T-cell (primary cell): ENCODE results near the gene ACSS2. TPM values are rescaled to one million over a fixed set of nuclear protein-coding genes. Genes with fewer than 3 reads are reported as not detected.

Experiments used
- ATAC-seq, 4 experiments: fragments of 200-7000 bp in 3 of 4; fragments of 150-1000 bp in 1 of 4; cut with Tn5 transposase; replicated peaks in 1 of 4; 1 replicate in 3 of 4; 2 replicates in 1 of 4; pipeline ENCODE4 v1.10.0; 2021; ENCODE audit warnings: moderate library complexity in 3 of 4, mild to moderate bottlenecking in 2 of 4, moderate number of reproducible peaks in 1 of 4
- CTCF ChIA-PET, 2 donors: fragments of 300-600 bp; sonication (Branson Sonifier 250); formaldehyde crosslinking; loops; one replicate each; lab custom pipeline; 2022; ENCODE audit warnings: antibody characterized with exemption in 2 of 2; lab: Charles Lee
- POLR2A ChIA-PET, 2 donors: fragments of 300-600 bp; sonication (Branson Sonifier 250); formaldehyde crosslinking; loops; one replicate each; lab custom pipeline; 2022; ENCODE audit warnings: antibody characterized with exemption in 2 of 2; lab: Charles Lee
- DNase-seq, 35 experiments: peaks; one replicate each; pipeline versions ENCODE4 v3.0.0 to v3.0.0-alpha.2; 2013 to 2023
- H3K27ac ChIP-seq: one replicate; pipeline ENCODE4 v1.5.1; 2013; ENCODE audit warnings: low read length
- H3K27me3 ChIP-seq, 2 experiments: replicated peaks in 1 of 2; 1 replicate in 1 of 2; 2 replicates in 1 of 2; pipeline versions ENCODE4 v1.6.1 to v1.7.0; 2013; ENCODE audit warnings: low read length in 1 of 2, mixed read lengths in 1 of 2; ENCODE audit not compliant: control insufficient read depth in 2 of 2, insufficient read depth in 2 of 2; ENCODE audit errors: extremely low read depth in 1 of 2
- H3K36me3 ChIP-seq, 2 donors: 1 replicate in 1 of 2; 2 replicates in 1 of 2; pipeline versions ENCODE4 v1.6.1 to v1.7.0; 2013; ENCODE audit warnings: low read length in 1 of 2; ENCODE audit not compliant: control insufficient read depth in 2 of 2, insufficient read depth in 1 of 2; ENCODE audit errors: extremely low read depth in 1 of 2
- H3K4me1 ChIP-seq, 2 experiments: 1 replicate in 1 of 2; 2 replicates in 1 of 2; pipeline versions ENCODE4 v1.6.1 to v1.7.0; 2013; ENCODE audit warnings: low read length in 2 of 2, mixed read lengths in 1 of 2; ENCODE audit not compliant: insufficient read depth in 2 of 2, control insufficient read depth in 1 of 2; ENCODE audit errors: extremely low read depth in 1 of 2
- H3K4me3 ChIP-seq, 2 donors: 1 replicate in 1 of 2; 2 replicates in 1 of 2; pipeline versions ENCODE4 v1.5.1 to v1.7.0; 2013; ENCODE audit warnings: mild to moderate bottlenecking in 2 of 2, low read length in 1 of 2, moderate library complexity in 1 of 2; ENCODE audit not compliant: control insufficient read depth in 1 of 2; ENCODE audit errors: extremely low read depth in 1 of 2
- H3K9me3 ChIP-seq: 2 replicates; pipeline ENCODE4 v1.7.0; 2013
- H3K27ac Mint-ChIP-seq, 2 donors: one replicate each; pipeline ENCODE4 v1.8.0; 2020 to 2021; ENCODE audit warnings: mild to moderate bottlenecking in 2 of 2, mixed read lengths in 2 of 2
- H3K27me3 Mint-ChIP-seq, 2 donors: one replicate each; pipeline ENCODE4 v1.8.0; 2021 to 2022; ENCODE audit warnings: mixed read lengths in 2 of 2
- H3K36me3 Mint-ChIP-seq: one replicate; pipeline ENCODE4 v1.8.0; 2021; ENCODE audit warnings: mixed read lengths
- H3K4me1 Mint-ChIP-seq, 3 donors: one replicate each; pipeline ENCODE4 v1.8.0; 2020 to 2022; ENCODE audit warnings: mixed read lengths in 3 of 3, mild to moderate bottlenecking in 1 of 3
- H3K4me3 Mint-ChIP-seq, 3 donors: one replicate each; pipeline ENCODE4 v1.8.0; 2020 to 2022; ENCODE audit warnings: mild to moderate bottlenecking in 3 of 3, mixed read lengths in 3 of 3, moderate library complexity in 3 of 3
- H3K9me3 Mint-ChIP-seq, 3 donors: one replicate each; pipeline ENCODE4 v1.8.0; 2020 to 2022; ENCODE audit warnings: mixed read lengths in 3 of 3
- WGBS: methylation state at CpG from one replicate; pipeline ENCODE4 v1.1.5; 2013; ENCODE audit warnings: missing lambda C conversion rate; ENCODE audit not compliant: insufficient coverage; 5-methylcytosine and 5-hydroxymethylcytosine counted together
- total RNA-seq, 35 experiments: library from RNA in 6 of 35; stranded (reverse) in 6 of 35; fragments of 120-200 nt in 1 of 35; gene quantifications; one replicate each; pipeline versions ENCODE4 v1.2.1 to v1.2.4 and lab custom pipeline; 2013 to 2026

ACSS2 gene
- total RNA-seq, 5 donors from 2014 or later (not counting 1 experiment from before 2014, with no cell fraction given), result 24.7 to 34.7 (median 27.7) TPM

DNA sequence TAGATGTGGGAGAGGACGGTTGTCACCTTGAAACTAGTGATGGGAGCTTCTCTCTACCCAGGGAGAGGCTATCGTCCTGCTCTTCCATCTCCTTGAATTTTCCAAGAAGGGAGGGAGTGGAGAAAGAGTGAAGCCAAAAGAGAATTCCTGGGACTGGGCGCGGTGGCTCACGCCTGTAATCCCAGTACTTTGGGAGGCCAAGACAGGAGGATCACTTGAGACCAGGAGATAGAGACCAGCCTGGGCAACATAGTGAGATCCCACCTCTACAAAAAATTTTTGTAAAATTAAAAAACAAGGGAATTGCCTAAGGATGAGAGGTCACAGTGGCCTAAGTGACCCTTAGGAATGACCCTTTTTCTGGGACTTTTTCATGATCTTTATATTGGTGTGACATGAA is 88.1 kb downstream of the ACSS2 start:
- no peak overlapping the region for H3K4me3 Mint-ChIP-seq
- no peak for ATAC-seq
- ChIA-PET POLR2A (no interaction called here), CTCF (no interaction called here)
- Histone ChIP-seq H3K27me3 (peaks cover 0 to 4% of the 10 kb centered on the region in 2 experiments), H3K9me3 (no peaks in the 10 kb centered on the region), H3K27ac (no peak overlapping the region), H3K4me1 (no peaks in the 10 kb centered on the region), H3K4me3 (no peak overlapping the region), H3K36me3 (no peaks in the 10 kb centered on the region)
- no peaks in the 10 kb centered on the region for H3K27me3 Mint-ChIP-seq
- no peak overlapping the region for H3K27ac Mint-ChIP-seq
- peaks cover 0 to 3% (median 0%) of the 10 kb centered on the region in 3 donors for H3K4me1 Mint-ChIP-seq
- 100% methylated on average over 3 of the region's 5 CpGs for WGBS
- no peaks in the 10 kb centered on the region for H3K36me3 Mint-ChIP-seq
- DNase-seq, result no peak
- H3K9me3 Mint-ChIP-seq, result no peaks in the 10 kb centered on the region

DNA sequence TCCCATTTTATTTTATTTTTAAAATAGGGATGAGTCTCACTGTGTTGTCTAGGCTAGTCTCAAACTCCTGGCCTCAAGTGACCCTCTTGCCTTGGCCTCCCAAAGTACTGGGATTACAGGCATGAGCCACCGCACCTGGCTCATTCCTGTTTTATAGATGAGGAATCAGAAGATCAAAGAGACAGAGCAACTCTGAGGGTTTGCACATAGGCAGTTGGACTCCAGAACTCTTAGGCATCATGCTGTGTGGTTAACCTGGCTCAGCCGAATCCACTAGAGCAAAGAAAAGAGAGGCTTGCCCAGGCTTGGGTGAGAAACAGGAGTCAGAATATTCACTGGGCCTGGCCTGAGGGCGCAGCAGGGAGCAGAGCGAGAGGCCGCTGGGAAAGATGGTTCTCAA is 88.6 kb downstream of the ACSS2 start:
- POLR2A ChIA-PET, result no interaction called here
- Mint-ChIP-seq H3K4me3 (no peak overlapping the region), H3K9me3 (no peaks in the 10 kb centered on the region), H3K4me1 (peaks cover 0 to 3% (median 0%) of the 10 kb centered on the region in 3 donors), H3K36me3 (no peaks in the 10 kb centered on the region), H3K27me3 (no peaks in the 10 kb centered on the region), H3K27ac (no peak overlapping the region)
- Histone ChIP-seq H3K4me3 (no peak overlapping the region), H3K4me1 (no peaks in the 10 kb centered on the region), H3K36me3 (no peaks in the 10 kb centered on the region), H3K27ac (no peak overlapping the region), H3K9me3 (no peaks in the 10 kb centered on the region), H3K27me3 (peaks cover 0 to 4% of the 10 kb centered on the region in 2 experiments)
- DNase-seq (no peak), ATAC-seq (no peak)
- 94% methylated on average over 2 of the region's 5 CpGs for WGBS
- CTCF ChIA-PET, result no interaction called here

DNA sequence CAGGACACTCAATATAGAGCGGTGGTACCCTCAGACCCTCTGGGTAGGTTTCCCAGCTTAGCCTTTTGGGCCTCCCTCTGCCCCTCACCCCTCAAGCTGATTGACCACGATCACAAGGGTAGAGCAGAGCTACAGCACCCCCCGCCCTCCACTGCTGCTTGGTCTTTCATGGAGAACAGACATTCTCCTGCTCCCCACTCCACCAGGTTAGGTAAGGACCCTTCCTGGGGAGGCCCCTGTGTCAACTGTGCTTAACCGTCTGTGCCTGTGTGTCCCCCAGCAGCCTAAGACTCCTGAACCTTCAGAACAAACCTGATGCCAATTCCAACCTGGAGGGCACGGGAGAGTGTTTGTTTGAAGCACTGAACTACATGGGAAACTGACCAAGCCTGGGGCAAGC is 91.0 kb downstream of the ACSS2 start:
- H3K4me1 ChIP-seq, result no peaks in the 10 kb centered on the region
- Mint-ChIP-seq H3K4me1 (no peaks in the 10 kb centered on the region), H3K4me3 (no peak overlapping the region), H3K9me3 (no peaks in the 10 kb centered on the region), H3K36me3 (no peaks in the 10 kb centered on the region), H3K27ac (no peak overlapping the region), H3K27me3 (no peaks in the 10 kb centered on the region)
- no peak for DNase-seq
- H3K36me3 ChIP-seq, result no peaks in the 10 kb centered on the region
- no peak overlapping the region for H3K4me3 ChIP-seq
- H3K27me3 ChIP-seq, result peaks cover 0 to 4% of the 10 kb centered on the region in 2 experiments
- CTCF ChIA-PET, result no interaction called here
- no peak overlapping the region for H3K27ac ChIP-seq
- H3K9me3 ChIP-seq, result no peaks in the 10 kb centered on the region
- POLR2A ChIA-PET, result no interaction called here
- WGBS, result 91% methylated on average over 4 of the region's 5 CpGs
- ATAC-seq, result no peak

DNA sequence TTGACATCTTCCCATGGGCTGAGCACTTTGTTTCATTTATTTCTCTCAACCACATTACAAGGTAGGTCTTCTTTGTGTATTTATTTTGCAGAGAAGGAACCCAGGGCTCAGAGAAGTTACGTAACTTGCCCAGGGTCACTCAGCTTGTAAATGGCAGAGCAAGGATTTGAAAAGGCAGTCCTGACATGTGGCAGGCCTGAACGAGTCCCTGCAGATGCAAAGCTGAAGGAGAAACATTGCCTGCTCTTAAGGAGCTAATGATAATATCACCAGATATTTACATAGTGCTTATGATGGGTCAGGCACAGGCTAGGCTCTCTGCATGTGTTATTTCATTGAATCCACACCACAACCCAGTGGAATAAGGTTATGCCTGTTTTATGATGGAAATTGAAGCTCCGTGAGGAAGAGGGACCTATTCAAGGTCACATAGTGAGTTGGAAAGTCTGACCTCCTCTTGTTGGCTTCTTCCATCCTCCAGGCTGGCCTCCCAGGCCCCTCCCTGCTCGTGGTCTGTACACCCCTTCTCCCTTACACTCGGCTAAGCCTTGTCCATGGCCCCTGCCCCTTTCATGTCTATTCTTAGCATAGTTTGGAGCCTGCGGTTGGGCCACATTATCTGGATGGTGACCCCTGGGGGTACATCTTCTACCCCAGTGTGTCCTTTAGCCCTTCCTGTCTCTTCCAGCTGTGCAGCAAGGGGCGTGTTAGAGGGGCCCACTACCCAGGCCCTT is 91.8 kb downstream of the ACSS2 start:
- Histone ChIP-seq H3K27me3 (peaks cover 0 to 4% of the 10 kb centered on the region in 2 experiments), H3K9me3 (no peaks in the 10 kb centered on the region), H3K4me1 (no peaks in the 10 kb centered on the region), H3K4me3 (no peak overlapping the region), H3K27ac (no peak overlapping the region), H3K36me3 (no peaks in the 10 kb centered on the region)
- ChIA-PET POLR2A (no interaction called here), CTCF (no interaction called here)
- Mint-ChIP-seq H3K4me3 (no peak overlapping the region), H3K27me3 (no peaks in the 10 kb centered on the region), H3K36me3 (no peaks in the 10 kb centered on the region), H3K27ac (no peak overlapping the region), H3K9me3 (no peaks in the 10 kb centered on the region), H3K4me1 (no peaks in the 10 kb centered on the region)
- 80% methylated on average over 3 of the region's 7 CpGs for WGBS
- ATAC-seq (no peak), DNase-seq (no peak)

GRCh38 chr20:34970193-34970840 is 93.9 kb downstream of the ACSS2 start:
- CTCF ChIA-PET, result interaction anchor here in 1 of 2 donors (0.5 kb wide), 1 partner anchor 663 kb away, joined by 5 read pairs; no protein-coding TSS in a partner anchor
- Mint-ChIP-seq H3K4me1 (no peaks in the 10 kb centered on the region), H3K27me3 (no peaks in the 10 kb centered on the region), H3K9me3 (no peaks in the 10 kb centered on the region), H3K4me3 (no peak overlapping the region), H3K27ac (no peak overlapping the region), H3K36me3 (no peaks in the 10 kb centered on the region)
- Histone ChIP-seq H3K27ac (no peak overlapping the region), H3K36me3 (no peaks in the 10 kb centered on the region), H3K27me3 (peaks cover 0 to 4% of the 10 kb centered on the region in 2 experiments), H3K4me3 (no peak overlapping the region), H3K9me3 (no peaks in the 10 kb centered on the region), H3K4me1 (no peaks in the 10 kb centered on the region)
- DNase-seq (no peak), ATAC-seq (no peak)
- POLR2A ChIA-PET, result no interaction called here
- WGBS, result 85% methylated on average over 4 of the region's 7 CpGs

DNA sequence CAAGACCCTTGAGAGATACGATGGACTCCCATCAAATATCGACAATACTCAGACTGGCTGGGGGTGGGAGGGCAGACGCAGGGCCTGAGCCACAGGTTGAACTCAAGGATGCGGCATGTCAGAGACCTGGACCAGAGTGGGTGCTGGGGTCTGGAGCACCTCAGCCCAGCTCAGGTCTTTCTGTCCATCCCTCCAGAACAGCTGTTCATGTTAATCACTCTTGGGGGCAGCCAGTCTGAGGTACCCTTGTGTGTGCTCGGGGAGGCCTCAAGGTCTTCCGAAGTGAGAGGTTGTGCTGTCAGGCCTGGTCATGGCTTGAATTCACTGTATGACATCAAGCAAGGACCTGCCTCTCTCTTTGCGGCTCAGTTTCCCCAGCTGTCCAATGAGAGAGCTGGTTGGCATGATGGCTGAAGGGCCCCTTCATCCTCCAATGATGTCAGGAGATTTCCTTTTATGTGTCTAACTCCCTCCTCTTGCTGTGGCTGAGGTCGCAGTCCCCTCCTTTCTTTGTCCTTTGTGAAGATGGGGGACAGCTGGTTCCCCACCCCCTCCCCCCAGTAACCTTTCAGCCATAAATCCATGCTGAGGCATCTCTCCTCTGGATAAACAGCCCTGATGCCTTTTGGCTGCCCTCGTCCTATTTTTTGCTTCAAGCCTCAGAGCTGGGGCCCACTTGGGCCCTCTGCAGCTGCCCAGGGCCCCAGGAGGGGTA is 94.6 kb downstream of the ACSS2 start:
- H3K27ac ChIP-seq, result no peak overlapping the region
- no peaks in the 10 kb centered on the region for H3K36me3 Mint-ChIP-seq
- WGBS, result 87% methylated on average over 7 of the region's 9 CpGs
- CTCF ChIA-PET, result interaction anchor here in 1 of 2 donors (0.5 kb wide), 1 partner anchor 664 kb away, joined by 5 read pairs; no protein-coding TSS in a partner anchor
- H3K4me3 ChIP-seq, result no peak overlapping the region
- H3K4me1 ChIP-seq, result no peaks in the 10 kb centered on the region
- H3K36me3 ChIP-seq, result no peaks in the 10 kb centered on the region
- no peak overlapping the region for H3K4me3 Mint-ChIP-seq
- no peaks in the 10 kb centered on the region for H3K4me1 Mint-ChIP-seq
- DNase-seq (no peak), ATAC-seq (no peak)
- no peaks in the 10 kb centered on the region for H3K9me3 Mint-ChIP-seq
- H3K27me3 Mint-ChIP-seq, result no peaks in the 10 kb centered on the region
- POLR2A ChIA-PET, result no interaction called here
- H3K9me3 ChIP-seq, result no peaks in the 10 kb centered on the region
- no peak overlapping the region for H3K27ac Mint-ChIP-seq
- peaks cover 0 to 5% of the 10 kb centered on the region in 2 experiments for H3K27me3 ChIP-seq
